Effector memory CD4-positive, alpha-beta T cell (primary cell): ENCODE results near the gene UVRAG.

Experiments used
- DNase-seq, 3 donors: peaks; one replicate each; pipeline ENCODE4 v3.0.0-alpha.2; 2020
- H3K27ac ChIP-seq: 2 replicates; pipeline ENCODE4 v1.7.0; 2013; ENCODE audit warnings: mild to moderate bottlenecking, low read length, moderate library complexity; ENCODE audit not compliant: insufficient read depth, poor library complexity, severe bottlenecking
- H3K27me3 ChIP-seq: replicated peaks from 2 replicates; pipeline ENCODE4 v1.7.0; 2013; ENCODE audit warnings: mild to moderate bottlenecking, low read length; ENCODE audit not compliant: insufficient read depth, control insufficient read depth, poor library complexity, severe bottlenecking
- H3K36me3 ChIP-seq: 2 replicates; pipeline ENCODE4 v1.7.0; 2013; ENCODE audit warnings: mild to moderate bottlenecking, low read length, moderate library complexity; ENCODE audit not compliant: control insufficient read depth, insufficient read depth
- H3K4me1 ChIP-seq: 2 replicates; pipeline ENCODE4 v1.7.0; 2013; ENCODE audit warnings: low read length, mild to moderate bottlenecking; ENCODE audit not compliant: control insufficient read depth, insufficient read depth, poor library complexity, severe bottlenecking
- H3K4me3 ChIP-seq: 2 replicates; pipeline ENCODE4 v1.7.0; 2013; ENCODE audit warnings: low read length, low read depth, mild to moderate bottlenecking; ENCODE audit not compliant: insufficient read depth, poor library complexity, severe bottlenecking
- H3K9me3 ChIP-seq: 2 replicates; pipeline ENCODE4 v1.7.0; 2013; ENCODE audit warnings: mild to moderate bottlenecking, low read length, moderate library complexity; ENCODE audit not compliant: control insufficient read depth

Gene UVRAG

DNA sequence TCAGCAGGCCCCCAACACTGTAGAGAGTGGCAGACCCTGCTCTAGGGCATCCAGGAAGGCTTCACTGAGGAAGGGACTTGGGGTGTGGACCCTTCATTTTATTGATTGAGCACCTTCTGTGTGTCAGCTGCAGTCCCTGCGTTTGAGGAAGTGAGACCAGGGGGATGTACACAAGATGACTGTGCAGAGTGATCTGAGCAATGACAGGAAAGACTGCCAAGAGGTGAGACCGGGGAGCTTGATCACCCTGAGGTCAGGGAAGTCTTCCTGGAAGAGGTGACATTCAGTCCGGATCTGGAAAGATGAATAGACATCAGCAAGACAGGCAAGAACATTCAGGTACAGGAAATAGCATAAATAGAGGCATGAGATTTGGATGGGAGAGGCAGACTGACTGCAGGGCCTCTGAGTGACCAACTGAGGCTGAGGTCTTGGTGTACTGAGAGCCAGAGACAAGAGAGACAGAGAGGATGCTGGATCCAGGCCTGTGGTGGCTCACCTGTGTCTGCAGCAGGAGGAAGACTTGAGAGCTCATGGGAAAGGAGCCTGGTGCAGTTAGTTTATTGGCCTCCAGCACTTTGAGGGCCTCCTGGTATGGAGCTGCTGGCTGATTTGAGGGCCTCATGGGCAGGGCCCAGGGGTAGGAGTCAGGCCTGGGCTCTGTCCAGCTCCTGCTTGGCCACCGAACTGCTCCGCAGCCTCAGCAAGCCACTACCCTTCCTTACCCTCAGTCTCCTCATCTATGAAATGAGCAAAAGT is 41.2 kb upstream of the UVRAG start:
- Histone ChIP-seq H3K27ac (no peak overlapping the region), H3K36me3 (no peaks in the 10 kb centered on the region), H3K4me3 (no peak overlapping the region), H3K9me3 (no peaks in the 10 kb centered on the region), H3K4me1 (peaks cover 7% of the 10 kb centered on the region), H3K27me3 (peaks cover 4% of the 10 kb centered on the region)
- no peak for DNase-seq

DNA sequence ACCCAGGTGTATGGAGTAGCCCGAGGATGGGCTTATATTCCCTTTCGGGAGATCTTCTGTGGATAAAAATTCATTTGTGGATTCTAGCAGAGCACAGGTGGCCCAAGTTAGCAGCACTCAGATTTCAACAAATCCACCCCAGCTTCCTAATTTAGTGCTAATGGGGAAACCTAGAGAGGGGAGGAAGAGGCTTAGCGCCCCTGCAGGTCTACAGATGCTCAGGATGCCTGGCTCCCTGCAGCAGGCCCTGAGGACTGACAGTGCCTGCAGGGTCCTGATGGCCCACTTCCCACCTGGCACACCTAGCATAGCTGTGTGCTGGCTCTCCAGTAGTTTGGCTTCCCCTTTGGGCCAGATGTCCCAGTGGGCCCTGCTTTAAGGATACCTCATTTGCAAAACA is 40.0 kb upstream of the UVRAG start:
- Histone ChIP-seq H3K4me3 (no peak overlapping the region), H3K36me3 (no peaks in the 10 kb centered on the region), H3K9me3 (no peaks in the 10 kb centered on the region), H3K4me1 (no peaks in the 10 kb centered on the region), H3K27me3 (no peaks in the 10 kb centered on the region), H3K27ac (no peak overlapping the region)
- no peak for DNase-seq

DNA sequence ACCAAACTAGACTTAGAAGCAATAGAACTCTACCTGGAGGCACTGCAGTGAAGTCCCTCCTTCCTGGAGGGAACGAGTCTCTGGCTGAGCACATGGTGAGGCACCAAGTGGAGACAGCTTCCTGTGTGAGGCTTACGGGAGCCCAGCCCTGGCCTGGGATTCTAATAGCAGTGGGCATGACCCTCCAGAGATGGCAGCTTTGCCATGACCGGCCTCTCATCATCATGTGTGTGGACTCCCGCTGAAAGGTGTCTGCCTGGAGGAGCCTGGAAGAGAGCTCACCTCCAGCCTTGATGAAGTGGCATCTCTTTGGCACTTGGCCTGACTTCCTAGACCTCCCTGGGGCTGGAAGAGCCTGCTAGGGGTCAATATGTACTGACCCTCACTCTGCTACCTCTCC is 38.5 kb upstream of the UVRAG start:
- no peak for DNase-seq
- no peaks in the 10 kb centered on the region for H3K36me3 ChIP-seq
- H3K4me1 ChIP-seq, result no peaks in the 10 kb centered on the region
- H3K27ac ChIP-seq, result no peak overlapping the region
- no peaks in the 10 kb centered on the region for H3K9me3 ChIP-seq
- no peaks in the 10 kb centered on the region for H3K27me3 ChIP-seq
- no peak overlapping the region for H3K4me3 ChIP-seq

DNA sequence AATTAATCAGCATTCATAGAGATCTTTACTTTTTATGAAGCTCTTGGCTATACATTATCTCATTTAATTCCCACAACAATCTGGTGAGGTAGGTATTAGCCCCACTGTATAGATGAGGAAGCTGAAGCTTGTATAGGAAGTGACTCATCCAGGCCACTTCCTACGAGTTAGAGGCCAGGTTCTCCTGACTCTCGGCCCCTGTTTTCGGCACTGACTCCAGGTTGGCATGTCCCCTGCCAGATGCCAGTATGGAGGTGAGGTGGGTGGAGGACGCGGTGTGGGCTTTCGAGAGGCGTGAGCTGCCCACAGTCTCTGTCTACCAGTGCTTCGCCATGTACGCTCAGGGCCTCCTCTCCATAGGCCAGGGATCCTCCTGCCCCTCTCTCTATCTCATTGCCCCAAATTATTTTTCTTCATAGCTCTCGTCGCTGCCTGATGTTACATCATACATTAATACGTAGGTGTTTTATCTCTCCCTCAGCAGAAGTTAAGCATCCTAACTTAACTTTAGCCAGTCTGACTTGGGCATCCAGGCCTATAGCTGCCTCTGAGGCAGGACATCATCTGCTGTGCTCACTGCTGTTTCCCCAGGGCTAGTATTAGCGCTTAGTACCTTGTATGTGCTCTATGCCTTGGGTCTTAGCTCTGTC is 37.4 kb upstream of the UVRAG start:
- H3K9me3 ChIP-seq, result no peaks in the 10 kb centered on the region
- H3K36me3 ChIP-seq, result no peaks in the 10 kb centered on the region
- no peak overlapping the region for H3K4me3 ChIP-seq
- no peak overlapping the region for H3K27ac ChIP-seq
- no peaks in the 10 kb centered on the region for H3K4me1 ChIP-seq
- no peaks in the 10 kb centered on the region for H3K27me3 ChIP-seq
- DNase-seq, result no peak

DNA sequence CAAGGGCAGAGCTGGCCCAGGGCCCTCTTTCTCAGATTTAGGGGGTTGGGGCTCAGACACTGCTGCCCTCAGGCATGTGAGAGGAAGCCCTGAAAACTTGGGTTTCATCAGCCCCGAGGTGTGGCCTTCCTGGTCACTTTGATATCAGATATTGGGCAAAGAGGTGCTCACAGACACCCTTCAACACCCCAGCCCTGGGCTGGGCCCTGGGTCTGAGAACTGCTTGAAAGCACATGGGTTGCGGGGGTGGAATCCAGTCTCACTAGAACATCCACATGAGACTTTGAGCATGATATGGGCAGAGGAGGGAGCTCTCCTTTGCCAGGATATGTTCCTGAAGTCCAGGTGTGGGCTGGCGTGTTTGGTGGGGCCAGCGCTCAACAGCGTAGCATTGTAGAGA is 36.0 kb upstream of the UVRAG start:
- Histone ChIP-seq H3K4me1 (no peaks in the 10 kb centered on the region), H3K27ac (no peak overlapping the region), H3K27me3 (no peaks in the 10 kb centered on the region), H3K9me3 (no peaks in the 10 kb centered on the region), H3K4me3 (no peak overlapping the region), H3K36me3 (no peaks in the 10 kb centered on the region)
- no peak for DNase-seq

DNA sequence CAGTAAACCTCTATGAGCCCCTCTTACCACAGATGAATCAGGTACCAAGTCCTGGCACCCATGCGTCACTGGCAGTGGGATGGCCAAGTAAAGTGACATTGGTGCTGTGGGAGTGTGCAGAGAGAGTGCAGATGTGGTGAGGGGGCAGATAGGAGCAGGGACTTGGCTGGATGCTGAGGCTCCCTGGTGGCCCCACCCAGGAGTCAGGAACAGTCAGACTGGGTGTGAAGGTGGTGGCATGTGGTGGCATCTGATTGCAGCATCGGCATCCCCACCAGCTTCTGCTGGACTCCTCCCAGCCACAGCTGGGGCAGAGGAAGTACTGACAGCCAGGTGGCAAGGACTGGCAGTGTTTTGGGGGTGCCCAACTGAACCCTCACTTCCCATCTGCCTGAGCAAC is 35.0 kb upstream of the UVRAG start:
- Histone ChIP-seq H3K27me3 (no peaks in the 10 kb centered on the region), H3K36me3 (no peaks in the 10 kb centered on the region), H3K4me3 (no peak overlapping the region), H3K4me1 (no peaks in the 10 kb centered on the region), H3K27ac (no peak overlapping the region), H3K9me3 (no peaks in the 10 kb centered on the region)
- DNase-seq, result no peak

DNA sequence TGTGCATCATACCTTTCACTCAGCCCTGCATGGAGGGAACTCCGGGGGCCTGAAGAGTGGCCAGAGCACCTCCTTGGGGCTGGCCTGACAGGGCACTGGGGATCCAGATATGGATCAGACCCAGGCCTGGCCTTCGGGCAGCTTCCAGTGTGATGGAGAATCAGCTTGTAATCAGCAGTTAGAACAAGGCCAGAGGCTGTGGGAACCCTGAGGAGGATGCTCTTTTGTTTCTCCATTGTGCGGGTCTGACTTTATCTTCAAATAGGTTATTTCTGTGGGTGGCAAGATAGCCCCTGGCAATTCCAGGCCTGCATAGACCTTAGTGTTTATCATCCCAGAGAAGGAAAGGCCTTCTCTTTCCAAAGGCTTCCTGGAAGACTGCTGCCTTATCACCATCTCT is 34.1 kb upstream of the UVRAG start:
- Histone ChIP-seq H3K27ac (no peak overlapping the region), H3K9me3 (no peaks in the 10 kb centered on the region), H3K4me1 (no peaks in the 10 kb centered on the region), H3K4me3 (no peak overlapping the region), H3K27me3 (no peaks in the 10 kb centered on the region), H3K36me3 (no peaks in the 10 kb centered on the region)
- DNase-seq, result no peak

DNA sequence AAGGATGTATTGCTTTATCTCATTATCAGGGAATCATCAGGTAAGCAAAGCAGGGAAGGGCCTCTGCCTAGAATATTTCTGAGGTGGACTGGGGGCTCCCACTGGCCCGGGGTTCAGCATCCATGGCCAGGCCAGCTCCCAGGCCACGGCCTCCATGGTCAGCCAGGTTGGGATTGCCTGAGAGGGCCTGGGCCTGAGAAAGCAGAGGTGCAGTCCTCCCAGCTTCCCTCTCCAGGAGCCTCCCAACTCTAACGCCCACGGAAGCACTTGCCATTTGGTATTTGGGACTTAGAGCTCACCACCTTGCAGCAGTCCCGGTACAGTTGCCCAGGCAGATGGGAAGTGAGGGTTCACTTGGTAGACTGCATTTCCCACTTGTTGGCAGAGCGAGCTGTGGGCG is 33.7 kb upstream of the UVRAG start:
- DNase-seq, result no peak
- Histone ChIP-seq H3K36me3 (no peaks in the 10 kb centered on the region), H3K27me3 (no peaks in the 10 kb centered on the region), H3K4me3 (no peak overlapping the region), H3K4me1 (no peaks in the 10 kb centered on the region), H3K9me3 (no peaks in the 10 kb centered on the region), H3K27ac (no peak overlapping the region)

DNA sequence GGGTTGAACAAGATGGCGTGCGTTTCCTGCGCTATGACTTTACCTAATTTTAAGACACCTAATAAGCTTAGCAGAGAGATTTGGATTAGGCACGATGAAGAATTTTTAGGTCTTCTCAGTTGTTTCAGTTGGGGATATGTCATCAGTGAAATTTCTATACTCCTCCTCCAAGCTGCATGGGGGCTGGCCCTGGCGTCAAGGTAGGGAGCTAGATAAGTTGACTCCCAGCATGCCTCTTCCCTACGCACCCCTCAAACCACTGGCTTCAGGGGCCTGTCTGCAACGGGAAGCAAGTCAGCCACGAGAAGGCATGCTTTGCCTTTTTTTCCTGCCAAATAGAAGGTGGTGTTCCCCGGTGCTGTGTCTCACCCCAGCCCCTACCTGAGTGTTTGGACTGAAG is 33.2 kb upstream of the UVRAG start:
- H3K36me3 ChIP-seq, result no peaks in the 10 kb centered on the region
- no peak for DNase-seq
- H3K9me3 ChIP-seq, result no peaks in the 10 kb centered on the region
- no peaks in the 10 kb centered on the region for H3K4me1 ChIP-seq
- H3K27ac ChIP-seq, result no peak overlapping the region
- no peak overlapping the region for H3K4me3 ChIP-seq
- no peaks in the 10 kb centered on the region for H3K27me3 ChIP-seq

DNA sequence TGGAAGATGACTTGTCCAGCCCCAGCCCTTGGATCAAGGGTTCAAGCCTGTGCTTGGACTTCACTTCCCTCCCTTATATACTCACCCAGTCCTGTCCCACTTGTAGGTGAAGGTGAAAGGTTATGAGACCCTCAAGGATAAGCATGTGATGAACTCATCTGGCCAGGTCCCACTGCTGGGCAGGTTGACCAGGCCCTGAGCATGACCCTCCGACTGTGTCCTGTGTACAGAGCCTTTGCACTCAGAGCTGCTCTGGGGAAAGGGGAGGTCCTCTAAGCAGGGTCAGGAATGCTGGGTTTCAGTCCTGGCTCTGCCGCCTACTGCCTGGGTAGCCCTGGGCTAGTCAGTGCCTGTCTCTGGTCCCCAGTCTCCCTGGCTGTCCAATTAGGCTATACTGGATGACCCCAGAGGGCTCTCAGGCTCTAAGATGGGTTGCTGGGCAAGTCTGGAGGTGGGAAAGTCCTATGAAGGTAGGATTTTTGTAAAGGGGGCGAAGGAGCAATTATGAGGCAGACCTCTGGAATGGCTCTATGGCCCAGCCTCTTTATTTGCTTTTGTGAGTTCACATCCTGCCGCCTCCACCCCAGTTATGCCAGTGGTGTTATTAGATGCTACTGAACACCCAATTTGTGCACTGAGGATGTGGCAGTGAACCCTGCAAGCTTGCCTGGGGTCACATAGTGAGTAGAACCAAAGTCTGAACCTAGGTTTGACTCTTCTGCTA is 32.3 kb upstream of the UVRAG start:
- no peak for DNase-seq
- Histone ChIP-seq H3K36me3 (no peaks in the 10 kb centered on the region), H3K27ac (no peak overlapping the region), H3K4me3 (no peak overlapping the region), H3K4me1 (no peaks in the 10 kb centered on the region), H3K9me3 (no peaks in the 10 kb centered on the region), H3K27me3 (no peaks in the 10 kb centered on the region)
